ENCODE measurements around the gene FOXK2. TPM values are rescaled to one million over a fixed set of nuclear protein-coding genes. Genes with fewer than 3 reads are reported as not detected.
A peak's percentile ranks its signal among the peaks of the same experiment; 100 is the strongest.
"Not testable (repeated sequence)": the region's sequence is repeated elsewhere in the genome, so short reads cannot be mapped to it uniquely, and the experiment has no call there.

Gene FOXK2
- total and polyA plus RNA-seq, 2 donors from 2014 or later: 13.5 to 37.9 TPM

- Histone ChIP-seq H3K4me3 (ENCODE audit: low read length in 3 of 3) (no peak overlapping the region), H3K36me3 (ENCODE audit: control insufficient read depth in 2 of 3, insufficient read depth in 3 of 3, low read length in 3 of 3) (peaks cover 0 to 8% (median 0%) of the 10 kb centered on the region in 3 donors), H3K27me3 (ENCODE audit: control insufficient read depth, insufficient read depth, low read length) (no peaks in the 10 kb centered on the region), H3K9ac (ENCODE audit: low read length in 3 of 3) (no peak overlapping the region), H3K9me3 (ENCODE audit: control insufficient read depth in 2 of 3, insufficient read depth in 1 of 3, low read length in 3 of 3) (no peaks in the 10 kb centered on the region), H3K4me1 (ENCODE audit: control insufficient read depth in 2 of 3, insufficient read depth in 2 of 3, low read depth in 1 of 3, low read length in 3 of 3) (peaks cover 0 to 20% (median 0%) of the 10 kb centered on the region in 3 donors), H3K27ac (ENCODE audit: low read depth in 2 of 2, low read length in 2 of 2) (no peak overlapping the region)
- DNase-seq: no peak
- no peak for TF ChIP-seq CTCF (IDR thresholded peaks at IDR 0.05; ENCODE audit: borderline replicate concordance, extremely low read depth, insufficient read depth)
- FAIRE-seq: no peak
- intact Hi-C loops (cut with DNase I): no loop called here
These were observed 41.4 kb downstream of the FOXK2 start for GRCh38 chr17:82560802-82561428.

- no peaks in the 10 kb centered on the region for H3K9me3 ChIP-seq (ENCODE audit: control insufficient read depth in 2 of 3, insufficient read depth in 1 of 3, low read length in 3 of 3)
- TF ChIP-seq CTCF (IDR thresholded peaks at IDR 0.05; ENCODE audit: borderline replicate concordance, extremely low read depth, insufficient read depth): no peak
- FAIRE-seq (no peak), DNase-seq (peak in 1 of 5 donors; percentile 72)
- no peak overlapping the region for H3K4me3 ChIP-seq (ENCODE audit: low read length in 3 of 3)
- no peak overlapping the region for H3K27ac ChIP-seq (ENCODE audit: low read depth in 2 of 2, low read length in 2 of 2)
- H3K27me3 ChIP-seq (ENCODE audit: control insufficient read depth, insufficient read depth, low read length): no peaks in the 10 kb centered on the region
- no peak overlapping the region for H3K9ac ChIP-seq (ENCODE audit: low read length in 3 of 3)
- peaks cover 0 to 22% (median 0%) of the 10 kb centered on the region in 3 donors for H3K4me1 ChIP-seq (ENCODE audit: control insufficient read depth in 2 of 3, insufficient read depth in 2 of 3, low read depth in 1 of 3, low read length in 3 of 3)
- intact Hi-C loops (cut with DNase I): no loop called here
- H3K36me3 ChIP-seq (ENCODE audit: control insufficient read depth in 2 of 3, insufficient read depth in 3 of 3, low read length in 3 of 3): peaks cover 0 to 8% (median 2%) of the 10 kb centered on the region in 3 donors
These were observed 42.0 kb downstream of the FOXK2 start for GRCh38 chr17:82561429-82562035.

- H3K27ac ChIP-seq (ENCODE audit: low read depth in 2 of 2, low read length in 2 of 2); H3K36me3 ChIP-seq (ENCODE audit: control insufficient read depth in 2 of 3, insufficient read depth in 3 of 3, low read length in 3 of 3); H3K9me3 ChIP-seq (ENCODE audit: control insufficient read depth in 2 of 3, insufficient read depth in 1 of 3, low read length in 3 of 3); H3K27me3 ChIP-seq (ENCODE audit: control insufficient read depth, insufficient read depth, low read length); FAIRE-seq; intact Hi-C loops (cut with DNase I); H3K4me3 ChIP-seq (ENCODE audit: low read length in 3 of 3); DNase-seq; H3K9ac ChIP-seq (ENCODE audit: low read length in 3 of 3): not testable (repeated sequence)
- H3K4me1 ChIP-seq (ENCODE audit: control insufficient read depth in 2 of 3, insufficient read depth in 2 of 3, low read depth in 1 of 3, low read length in 3 of 3): peaks cover 0 to 22% (median 0%) of the 10 kb centered on the region in 3 donors
These were observed 43.2 kb downstream of the FOXK2 start for GRCh38 chr17:82562718-82563220.

GRCh38 chr17:82563318-82563717 is 43.8 kb downstream of the FOXK2 start:
- FAIRE-seq (no peak), DNase-seq (no peak)
- H3K27ac ChIP-seq (ENCODE audit: low read depth in 2 of 2, low read length in 2 of 2): no peak overlapping the region
- H3K27me3 ChIP-seq (ENCODE audit: control insufficient read depth, insufficient read depth, low read length): no peaks in the 10 kb centered on the region
- TF ChIP-seq CTCF (IDR thresholded peaks at IDR 0.05; ENCODE audit: borderline replicate concordance, extremely low read depth, insufficient read depth): no peak
- no peaks in the 10 kb centered on the region for H3K9me3 ChIP-seq (ENCODE audit: control insufficient read depth in 2 of 3, insufficient read depth in 1 of 3, low read length in 3 of 3)
- no peak overlapping the region for H3K4me3 ChIP-seq (ENCODE audit: low read length in 3 of 3)
- peaks cover 0 to 25% (median 0%) of the 10 kb centered on the region in 3 donors for H3K4me1 ChIP-seq (ENCODE audit: control insufficient read depth in 2 of 3, insufficient read depth in 2 of 3, low read depth in 1 of 3, low read length in 3 of 3)
- intact Hi-C loops (cut with DNase I): no loop called here
- H3K9ac ChIP-seq (ENCODE audit: low read length in 3 of 3): no peak overlapping the region
- H3K36me3 ChIP-seq (ENCODE audit: control insufficient read depth in 2 of 3, insufficient read depth in 3 of 3, low read length in 3 of 3): peaks cover 0 to 8% (median 5%) of the 10 kb centered on the region in 3 donors

GRCh38 chr17:82563745-82564144 is 44.2 kb downstream of the FOXK2 start:
- H3K4me1 ChIP-seq (ENCODE audit: control insufficient read depth in 2 of 3, insufficient read depth in 2 of 3, low read depth in 1 of 3, low read length in 3 of 3): peaks cover 0 to 27% (median 0%) of the 10 kb centered on the region in 3 donors
- H3K9me3 ChIP-seq (ENCODE audit: control insufficient read depth in 2 of 3, insufficient read depth in 1 of 3, low read length in 3 of 3); H3K36me3 ChIP-seq (ENCODE audit: control insufficient read depth in 2 of 3, insufficient read depth in 3 of 3, low read length in 3 of 3); H3K9ac ChIP-seq (ENCODE audit: low read length in 3 of 3); H3K27me3 ChIP-seq (ENCODE audit: control insufficient read depth, insufficient read depth, low read length); DNase-seq; H3K27ac ChIP-seq (ENCODE audit: low read depth in 2 of 2, low read length in 2 of 2); H3K4me3 ChIP-seq (ENCODE audit: low read length in 3 of 3); FAIRE-seq; intact Hi-C loops (cut with DNase I): not testable (repeated sequence)
